GM21786 (cell line): ENCODE measurements around the gene LGMN.

ENCODE experiments used
- ATAC-seq: cut with Tn5 transposase; IDR thresholded peaks from one replicate; pipeline ENCODE4 v1.9.1; 2021; ENCODE audit not compliant: unreplicated experiment

LGMN gene

DNA sequence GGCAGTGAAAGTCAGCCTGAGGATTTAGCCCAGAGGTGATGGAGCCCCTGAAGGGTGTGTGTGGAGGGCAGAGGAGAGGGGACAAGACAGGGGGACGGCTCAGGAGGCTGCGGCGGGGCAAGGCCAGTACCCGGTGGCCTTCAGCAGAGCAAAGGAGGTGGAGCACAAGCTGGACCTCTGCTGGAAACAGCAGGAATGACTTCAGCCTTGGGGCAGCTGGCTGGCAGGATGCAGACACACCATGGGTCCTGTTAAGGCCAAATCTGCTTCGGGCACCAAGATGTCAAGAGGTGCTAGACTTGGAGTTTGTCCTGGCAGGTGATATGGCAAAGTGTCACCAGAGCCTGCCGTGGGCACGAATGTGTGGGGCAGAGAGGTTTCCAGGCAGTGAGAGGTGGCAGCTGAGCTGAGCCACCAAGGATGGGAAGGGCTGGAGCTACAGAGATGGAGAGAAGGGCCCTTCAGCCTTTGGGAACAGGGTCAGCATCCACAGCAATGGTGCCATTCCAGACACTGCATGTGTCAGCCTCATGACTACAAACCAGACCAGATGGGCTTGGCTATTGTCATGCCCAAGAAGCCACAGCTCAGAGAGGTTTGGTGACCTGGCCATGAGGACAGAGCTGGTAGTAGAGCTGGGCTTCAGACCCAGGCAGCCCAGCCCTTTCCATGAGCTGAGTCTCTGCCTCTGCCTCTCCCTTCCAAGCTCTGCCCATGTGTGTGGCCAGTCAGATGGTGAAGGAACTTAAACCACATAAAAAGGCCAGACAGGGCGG is 91.9 kb downstream of the LGMN start:
- ATAC-seq, result no peak

DNA sequence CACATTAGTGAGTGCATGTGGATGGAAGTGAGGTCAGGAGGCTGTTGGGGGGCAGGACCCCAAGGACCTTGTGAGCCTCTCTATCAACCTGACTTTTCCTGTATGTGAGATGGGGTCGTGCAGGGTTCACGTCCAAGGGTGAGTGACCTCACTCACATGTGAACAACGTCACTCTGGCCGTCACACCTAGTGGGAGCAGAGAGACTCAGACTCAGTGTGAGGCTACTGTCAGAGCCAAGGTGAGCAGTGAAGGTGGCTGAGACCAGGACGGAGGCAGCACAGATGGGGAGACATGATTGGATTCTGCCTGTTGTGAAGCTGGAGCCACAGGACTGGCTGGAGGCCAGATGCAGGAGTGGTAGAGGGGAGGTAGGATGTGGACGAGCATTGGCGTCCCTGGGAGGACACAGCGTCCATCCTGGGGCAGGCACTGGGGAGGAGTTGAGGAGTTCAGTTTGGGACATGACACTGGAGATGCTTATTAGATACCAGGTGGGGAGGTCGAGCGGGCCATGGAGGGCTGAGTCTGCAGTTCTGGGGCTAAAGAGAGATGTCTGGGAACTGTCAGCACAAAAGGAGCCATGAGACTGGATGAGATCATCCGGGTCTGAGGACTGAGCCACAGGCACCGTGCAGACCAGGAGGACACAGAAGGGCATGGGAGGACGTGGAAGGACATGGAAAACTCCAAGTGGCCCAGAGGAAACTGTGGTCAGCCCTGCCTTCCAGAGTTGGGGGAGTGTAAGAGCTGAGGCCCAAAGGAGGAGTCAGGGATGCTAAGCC is 92.8 kb downstream of the LGMN start:
- ATAC-seq, result no peak

DNA sequence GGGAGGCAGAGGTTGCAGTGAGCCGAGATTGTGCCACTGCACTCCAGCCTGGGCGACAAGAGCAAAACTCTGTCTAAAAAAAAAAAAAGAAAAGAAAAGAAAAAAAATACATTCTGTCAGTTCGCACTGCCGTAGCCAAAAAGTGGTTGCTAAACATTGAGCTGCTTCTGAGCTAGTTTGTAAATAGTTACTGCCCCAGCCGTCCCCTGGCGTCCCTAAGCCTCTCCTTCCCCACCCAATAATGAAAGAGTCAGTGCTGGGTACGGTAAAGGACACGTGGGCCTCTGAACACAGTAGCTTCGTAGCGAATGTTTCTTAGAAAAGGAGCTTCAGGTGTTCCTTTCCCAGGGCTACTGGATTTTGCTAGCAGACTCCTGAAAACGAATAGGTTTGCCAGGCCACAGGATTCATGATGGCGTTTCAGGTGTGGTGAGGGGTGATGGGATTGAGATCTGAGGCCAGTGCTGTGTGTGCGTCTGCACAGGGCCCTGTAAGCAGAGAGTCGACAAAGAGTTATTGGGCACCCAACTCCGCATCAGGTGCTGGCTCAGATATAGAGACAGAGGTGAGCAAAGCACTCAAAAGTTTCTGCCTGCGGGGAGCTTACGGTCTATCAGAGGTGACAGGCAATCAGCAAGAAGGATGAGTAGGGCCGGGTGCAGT is 94.1 kb downstream of the LGMN start:
- no peak for ATAC-seq
